Kidney capillary endothelial cell (primary cell): Measurements from ENCODE around the gene SOX18.

Experiments used
- DNase-seq: peaks from one replicate; pipeline ENCODE4 v3.0.0-alpha.2; 2018; ENCODE audit warnings: low spot score

Gene SOX18

DNA sequence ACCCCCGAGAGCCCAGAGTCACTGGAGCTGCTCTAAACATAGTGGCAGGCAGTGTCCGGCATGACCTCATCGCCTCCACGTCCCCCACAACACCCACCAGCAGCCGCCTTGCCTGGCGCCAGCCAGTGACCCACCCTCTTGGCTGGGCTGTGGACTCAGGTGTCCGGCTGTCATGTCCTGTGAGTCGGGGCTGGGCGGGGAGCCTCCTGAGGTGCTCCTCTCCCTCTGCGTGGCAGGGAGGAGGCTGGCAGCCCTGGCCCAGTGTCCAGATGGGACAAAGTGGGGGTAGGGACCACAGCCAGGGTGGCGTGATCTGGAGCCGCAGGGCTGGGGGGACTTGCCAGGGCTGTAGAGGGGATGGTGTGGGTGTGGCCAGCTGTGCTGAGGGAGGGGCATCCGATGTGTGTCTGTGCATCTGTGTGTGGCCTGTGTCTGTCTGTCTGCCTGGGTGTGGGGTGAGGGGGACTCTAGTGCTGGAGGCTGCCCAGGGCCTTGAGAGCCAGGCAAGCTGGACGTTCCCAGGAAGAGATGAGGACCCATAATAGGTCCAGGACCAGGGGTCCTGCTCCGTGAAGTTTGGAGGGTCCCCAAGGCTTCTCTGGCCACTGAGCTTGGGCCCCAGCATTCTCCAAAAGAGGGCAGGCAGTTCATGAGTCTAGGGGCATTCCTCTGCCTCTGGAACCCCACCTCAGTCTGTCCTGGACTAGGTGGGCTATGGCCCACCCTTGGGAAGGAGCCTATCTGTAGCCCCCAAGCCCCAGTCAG lies 2.3 kb upstream of the SOX18 start:
- peak; percentile 93 for DNase-seq

DNA sequence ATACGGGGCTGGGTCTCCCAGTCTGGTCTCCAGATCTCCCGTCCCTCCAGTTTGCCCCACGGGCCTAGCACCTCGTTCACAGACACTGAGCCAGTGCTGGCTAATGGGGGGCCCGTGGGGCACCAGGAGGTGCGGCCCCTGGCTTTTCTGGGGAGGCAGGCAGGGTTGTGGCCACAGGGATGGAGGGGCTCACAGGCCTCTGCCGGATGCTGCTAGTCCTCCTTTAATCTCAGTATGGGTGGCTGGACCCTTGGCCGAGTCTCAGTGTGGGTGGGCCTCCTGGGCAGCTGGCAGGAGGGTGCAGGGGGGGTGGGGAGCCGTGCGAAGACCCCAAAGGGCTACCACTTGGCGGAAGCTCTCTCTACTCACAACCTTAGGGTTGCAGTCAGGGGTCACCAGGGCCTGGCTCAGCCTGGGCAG lies 1.6 kb upstream of the SOX18 start:
- no peak for DNase-seq

DNA sequence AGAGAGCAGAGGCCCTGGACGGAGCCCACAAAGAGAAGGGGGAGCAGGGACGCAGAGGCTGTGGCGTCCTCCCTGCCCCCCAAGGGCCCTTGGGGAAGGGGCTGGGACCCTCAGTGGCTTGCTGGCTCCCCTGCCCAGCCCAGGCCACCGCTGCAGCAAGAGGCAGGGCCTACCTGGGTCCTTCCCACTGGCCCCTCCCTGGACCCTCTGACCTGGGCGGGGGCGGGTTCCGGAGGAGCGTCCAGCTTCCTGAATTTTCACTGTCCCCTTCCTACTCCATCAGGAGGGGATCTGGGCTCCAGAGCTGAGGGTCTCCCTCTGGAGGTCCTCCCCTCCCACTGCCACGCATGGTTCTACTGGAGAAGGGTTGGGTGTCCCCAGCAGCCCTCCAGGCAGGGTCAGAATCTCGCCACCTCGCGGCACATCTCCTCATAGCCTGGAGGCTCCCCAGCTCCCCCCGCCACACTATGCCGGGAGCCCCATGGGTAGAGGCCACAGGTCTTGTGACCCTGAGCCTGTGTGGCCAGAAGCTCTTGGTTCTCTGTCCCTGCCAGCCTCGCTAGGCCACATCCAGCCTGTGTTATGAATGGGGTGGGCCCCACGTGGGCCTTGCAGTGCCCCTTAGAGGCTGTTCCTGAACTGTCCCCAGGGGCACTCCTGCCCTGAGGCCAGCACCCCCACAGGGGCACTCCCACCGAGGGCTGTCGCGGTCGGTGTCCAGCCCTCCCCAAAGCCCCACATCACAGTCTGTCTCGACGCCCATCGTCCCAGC lies 1.0 kb upstream of the SOX18 start:
- DNase-seq = no peak

DNA sequence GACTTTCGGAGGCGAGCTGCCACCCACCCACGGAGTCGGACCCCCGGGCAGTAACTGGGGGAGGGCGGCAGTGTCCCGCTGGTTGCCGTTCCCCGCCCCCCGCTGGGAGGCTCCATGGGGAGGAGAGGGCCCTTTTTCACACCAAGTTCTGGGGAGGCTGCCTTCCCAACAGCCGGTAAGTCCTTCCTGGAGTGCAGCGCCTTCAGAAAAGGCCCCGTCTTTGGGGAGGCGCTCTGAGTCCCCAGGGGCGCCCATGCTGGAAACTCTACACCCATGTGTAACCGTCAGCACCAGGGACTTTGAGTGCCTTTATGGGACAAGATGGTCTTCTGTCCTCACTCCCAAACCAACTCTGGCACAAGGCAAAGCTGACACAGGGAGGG lies 430 bp upstream of the SOX18 start:
- DNase-seq = no peak

DNA sequence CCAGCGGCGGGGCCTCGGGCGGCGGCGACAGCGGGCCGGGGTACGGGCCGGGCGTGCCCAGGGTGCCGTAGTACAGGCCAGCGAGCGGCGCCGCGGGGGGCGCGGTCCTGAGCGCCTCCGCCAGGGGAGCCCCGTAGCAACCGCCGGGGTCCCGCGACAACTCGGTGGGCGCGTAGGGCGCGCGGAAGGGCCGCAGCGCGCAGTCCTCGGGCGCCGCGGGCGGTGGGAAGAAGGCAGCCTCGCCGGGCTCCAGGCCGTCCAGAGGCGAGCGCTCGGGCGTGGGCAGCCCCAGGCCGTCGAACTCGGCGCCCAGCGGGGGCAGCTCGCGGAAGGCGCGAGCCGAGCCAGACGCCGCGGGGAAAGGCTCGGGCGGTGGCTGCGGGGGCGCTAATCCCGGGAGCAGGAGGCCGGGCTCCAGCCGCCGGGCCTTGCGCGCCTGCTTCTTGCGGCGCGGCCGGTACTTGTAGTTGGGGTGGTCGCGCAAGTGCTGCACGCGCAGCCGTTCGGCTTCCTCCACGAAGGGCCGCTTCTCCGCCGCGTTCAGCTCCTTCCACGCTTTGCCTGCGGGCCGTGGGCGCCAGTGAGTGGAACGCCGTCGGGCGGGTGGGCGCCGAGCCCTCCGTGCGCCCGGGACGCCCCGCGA lies 916 bp downstream of the SOX18 start:
- DNase-seq = no peak

DNA sequence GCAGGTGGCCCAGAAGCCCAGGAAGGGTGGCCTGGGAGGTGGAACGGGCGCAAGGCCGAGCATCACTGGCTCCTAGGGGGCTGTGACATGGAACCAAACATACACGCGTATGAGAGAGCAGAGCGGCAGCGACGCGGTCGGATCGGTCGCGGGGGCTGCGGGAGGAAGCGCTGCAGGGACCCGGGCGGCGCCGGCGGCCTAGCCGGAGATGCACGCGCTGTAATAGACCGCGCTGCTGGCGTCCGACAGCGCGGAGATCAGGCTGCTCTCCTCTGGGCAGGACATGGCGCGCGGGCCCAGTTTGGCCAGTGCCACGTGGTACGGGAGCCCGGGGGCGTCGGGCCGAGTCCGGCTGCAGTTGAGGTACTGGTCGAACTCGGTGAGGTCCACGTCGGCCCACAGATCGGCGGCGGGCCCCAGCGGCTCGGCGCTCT lies 1.5 kb downstream of the SOX18 start:
- no peak for DNase-seq

DNA sequence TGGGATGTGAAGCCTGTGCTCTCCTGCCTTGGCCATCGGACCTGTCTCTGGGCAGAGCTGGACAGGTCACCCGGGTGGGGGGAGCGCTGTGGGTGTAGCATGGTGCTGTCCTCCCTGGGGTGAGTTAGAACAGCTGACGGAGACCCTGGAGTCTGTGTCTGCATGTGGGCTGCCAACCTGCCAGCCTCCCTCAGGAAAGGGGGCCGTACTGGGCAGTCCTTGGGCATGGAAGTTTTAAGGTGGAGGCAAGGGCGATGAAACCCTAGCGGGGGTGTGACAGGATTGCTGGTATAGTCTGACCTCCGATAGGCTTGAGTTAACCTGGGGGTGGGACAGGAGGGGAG lies 2.4 kb downstream of the SOX18 start:
- no peak for DNase-seq

DNA sequence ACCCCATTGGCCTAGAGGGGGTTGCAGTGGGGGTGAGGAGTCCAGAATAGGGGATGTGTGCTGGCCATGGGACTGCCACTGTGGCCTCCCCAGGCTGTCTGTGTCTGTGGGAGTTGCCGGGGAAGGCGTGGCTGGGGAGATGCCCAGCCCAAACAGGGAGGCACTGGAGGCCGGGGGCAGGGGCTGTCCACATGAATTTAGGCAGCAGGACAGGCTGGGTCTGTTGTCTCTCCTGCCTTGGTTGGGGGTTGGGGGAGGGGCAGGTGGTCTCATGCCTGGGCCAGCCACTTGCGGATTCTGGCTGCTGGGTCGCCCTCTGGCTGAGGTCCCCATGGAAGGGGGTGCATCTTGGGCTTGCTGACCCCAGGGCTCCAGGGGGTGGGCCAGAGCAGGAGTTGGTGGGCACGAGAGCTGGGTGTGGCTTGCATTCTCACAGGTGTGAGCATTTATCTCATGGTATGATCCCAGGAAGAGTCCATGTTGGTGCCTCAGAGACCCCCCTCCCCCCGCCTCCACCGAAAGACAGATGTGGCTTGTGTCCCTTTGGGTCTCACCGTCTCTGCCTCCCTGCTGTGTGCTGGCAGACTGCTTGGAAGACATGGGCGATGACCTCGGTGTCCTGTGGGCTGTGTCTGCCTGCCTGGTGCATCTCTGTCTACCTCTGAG lies 4.0 kb downstream of the SOX18 start:
- peak; percentile 76 for DNase-seq

DNA sequence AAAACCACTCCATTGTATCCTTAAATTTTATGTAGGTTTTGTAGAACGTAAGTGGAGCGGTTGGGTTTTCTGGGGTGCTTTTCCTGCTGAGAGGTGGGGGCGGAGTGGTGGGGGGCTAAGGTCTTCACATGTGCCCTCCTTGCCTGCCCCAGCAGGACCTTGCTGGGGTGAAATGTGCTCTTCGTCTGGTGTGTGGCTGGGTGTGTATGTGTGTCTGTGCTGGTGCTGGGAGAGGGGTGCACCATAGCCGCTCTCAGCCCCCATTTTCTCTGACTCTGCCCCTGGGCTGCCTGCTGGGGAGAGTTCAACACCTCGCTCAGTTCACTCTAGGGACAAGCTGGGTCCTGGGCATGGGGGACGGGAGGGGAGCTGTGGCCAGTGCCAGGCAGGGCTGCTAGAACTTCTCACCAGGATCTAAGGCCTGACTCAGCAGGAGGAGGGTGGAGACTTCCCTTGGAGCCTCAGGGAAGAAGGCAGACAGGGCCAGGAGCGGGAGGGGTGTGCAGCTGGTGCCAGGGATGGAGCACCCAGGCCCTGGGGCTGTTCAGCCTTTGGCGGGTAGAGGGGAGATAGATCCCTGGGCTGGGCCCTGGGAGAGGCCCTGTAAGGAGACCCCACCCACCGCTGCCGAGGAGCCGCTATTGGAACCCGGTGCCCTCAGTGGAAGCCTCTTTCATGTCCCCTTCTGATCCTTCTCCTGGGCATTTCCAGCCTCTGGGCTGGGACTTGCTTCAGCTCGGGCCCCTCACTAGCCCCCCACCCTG lies 4.8 kb downstream of the SOX18 start:
- DNase-seq = peak; percentile 87

DNA sequence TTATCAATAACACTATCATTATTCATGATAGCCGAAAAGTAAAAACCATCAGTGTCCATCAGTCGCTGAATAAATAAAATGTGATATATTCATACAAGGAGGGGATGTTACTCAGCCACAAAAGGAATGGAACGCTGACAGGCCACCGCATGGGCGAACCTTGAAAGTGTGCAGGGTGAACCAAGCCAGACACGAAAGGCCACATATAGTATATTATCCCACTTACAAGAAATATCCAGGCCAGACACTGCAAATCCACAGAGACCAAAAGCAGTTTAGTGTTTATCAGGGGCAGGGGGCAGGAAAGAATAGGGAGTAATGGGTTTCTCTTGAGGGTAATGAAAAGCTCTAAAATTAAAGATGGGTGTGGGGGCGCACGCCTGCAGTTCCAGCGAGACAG lies 5.7 kb downstream of the SOX18 start:
- DNase-seq = no peak

DNA sequence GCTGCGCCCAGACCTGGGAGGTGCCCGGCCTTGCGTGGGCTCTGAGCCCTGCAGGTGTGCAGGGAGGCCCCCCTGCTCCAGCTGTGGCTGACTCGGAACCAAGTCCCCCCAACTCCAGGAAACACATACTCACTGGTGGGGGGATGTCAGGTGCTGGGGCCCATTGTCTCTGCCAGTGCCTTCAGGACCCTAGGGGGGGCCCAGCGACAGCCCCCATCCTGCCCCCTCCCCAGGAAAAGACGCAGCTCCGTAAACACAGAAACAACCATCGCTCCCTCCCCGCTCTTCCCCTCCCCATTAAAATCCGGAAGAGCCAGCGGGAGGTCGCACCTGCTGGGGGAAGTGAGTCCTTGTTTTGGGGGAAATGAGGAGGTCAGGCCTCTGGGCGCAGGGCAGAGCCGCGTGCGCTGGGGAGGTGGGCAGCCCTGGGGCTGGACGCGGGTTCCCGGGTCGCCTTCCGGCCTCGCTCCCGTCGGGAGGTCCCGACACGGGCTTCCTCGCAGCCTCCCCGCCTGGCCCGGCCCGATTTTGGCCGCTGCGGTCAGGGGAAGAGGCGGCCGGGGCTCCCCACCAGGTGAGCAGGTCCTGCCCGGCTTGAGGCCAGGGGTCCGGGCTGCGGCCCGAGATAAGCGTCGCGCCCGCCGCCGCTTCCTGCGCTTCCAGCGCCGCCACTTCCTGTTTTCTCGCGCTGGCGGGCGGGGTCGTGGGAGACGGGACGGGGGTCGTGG lies 7.2 kb downstream of the SOX18 start:
- DNase-seq = no peak

DNA sequence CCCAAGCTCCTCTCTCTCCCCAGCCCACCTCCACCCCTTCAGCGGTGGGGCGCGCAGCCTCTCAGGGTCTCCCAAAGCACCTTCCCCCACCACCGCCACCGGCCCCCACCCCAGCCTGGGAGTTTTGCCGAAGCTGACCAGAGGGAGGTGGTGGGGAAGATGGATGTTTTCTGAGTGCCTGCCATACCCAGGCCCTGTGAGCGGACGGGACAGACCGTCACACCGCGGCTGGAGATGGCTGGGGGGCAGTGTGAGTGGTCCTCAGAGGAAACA lies 7.7 kb downstream of the SOX18 start:
- no peak for DNase-seq

DNA sequence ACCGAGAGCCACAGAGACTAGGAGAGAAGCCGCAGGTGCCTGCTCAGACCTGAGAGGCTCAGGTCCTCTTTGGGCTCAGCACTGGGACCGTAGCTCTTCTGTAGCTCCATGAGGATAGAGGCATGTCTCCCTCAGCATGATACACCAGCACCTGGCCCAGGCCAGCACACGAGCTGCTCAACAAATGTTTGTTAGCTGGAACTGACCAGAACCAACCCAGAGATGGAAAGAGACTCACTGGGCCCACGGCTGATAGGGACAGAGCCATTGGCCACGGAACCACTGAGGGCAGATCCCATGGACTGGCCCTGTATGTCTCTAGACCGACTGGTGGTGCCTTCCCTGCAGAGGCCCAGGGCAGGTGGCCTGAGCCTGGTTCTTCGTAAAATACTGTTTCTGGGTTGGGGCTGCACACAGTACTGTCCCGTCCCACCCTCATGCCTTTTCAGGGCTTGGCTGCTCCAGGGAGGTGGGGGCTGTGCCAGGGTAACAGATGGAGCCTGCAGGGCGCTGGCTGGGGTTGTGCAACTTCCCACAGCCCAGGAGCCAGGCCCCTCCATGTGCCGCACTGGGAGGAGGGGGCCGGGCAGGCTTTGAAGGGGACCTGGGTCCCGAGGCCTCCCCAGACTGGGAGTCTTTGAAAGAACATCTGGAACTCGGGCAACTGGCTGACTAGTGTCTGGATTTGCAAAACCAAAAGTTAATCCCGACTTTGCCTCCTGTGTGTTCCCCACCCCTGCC lies 8.2 kb downstream of the SOX18 start:
- DNase-seq = no peak

DNA sequence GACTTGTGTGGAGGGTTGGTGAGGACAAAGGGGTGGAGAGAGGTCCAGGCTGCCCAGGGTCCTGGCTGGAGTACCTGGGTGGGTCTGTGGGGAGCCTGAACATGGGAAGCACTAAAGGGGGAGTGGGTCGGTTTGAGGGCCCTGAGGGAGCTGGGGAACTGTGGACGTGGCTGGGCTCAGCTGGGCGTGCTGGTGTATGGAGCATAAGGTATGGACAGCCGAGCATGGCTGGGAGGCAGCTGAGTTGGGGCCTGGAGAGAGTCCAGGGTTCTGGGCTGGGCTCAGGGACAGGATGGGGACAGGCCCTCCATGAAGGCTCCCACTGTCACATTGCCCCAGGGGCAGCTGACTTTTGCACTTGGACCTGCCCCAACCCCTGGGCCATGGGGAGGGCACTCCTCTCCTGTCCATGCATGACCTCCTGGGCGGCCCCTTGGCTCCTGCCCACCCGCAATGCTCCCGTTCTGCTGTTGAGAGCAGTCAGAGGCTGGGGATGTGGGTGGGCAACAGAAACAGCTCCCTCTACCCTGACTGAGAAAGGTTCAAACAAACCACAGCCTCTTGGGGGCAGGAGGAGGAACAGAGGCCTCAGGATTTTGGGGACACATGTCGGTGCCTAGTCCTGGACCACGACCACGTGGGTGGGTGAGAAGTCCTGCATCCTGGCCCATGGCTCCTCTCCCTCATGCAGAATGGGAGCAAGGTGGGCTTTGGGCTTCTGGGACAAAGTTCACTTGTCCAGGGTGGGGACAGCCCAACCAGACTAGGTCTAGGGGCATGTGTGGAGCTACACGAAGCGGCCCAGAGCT lies 9.0 kb downstream of the SOX18 start:
- no peak for DNase-seq

DNA sequence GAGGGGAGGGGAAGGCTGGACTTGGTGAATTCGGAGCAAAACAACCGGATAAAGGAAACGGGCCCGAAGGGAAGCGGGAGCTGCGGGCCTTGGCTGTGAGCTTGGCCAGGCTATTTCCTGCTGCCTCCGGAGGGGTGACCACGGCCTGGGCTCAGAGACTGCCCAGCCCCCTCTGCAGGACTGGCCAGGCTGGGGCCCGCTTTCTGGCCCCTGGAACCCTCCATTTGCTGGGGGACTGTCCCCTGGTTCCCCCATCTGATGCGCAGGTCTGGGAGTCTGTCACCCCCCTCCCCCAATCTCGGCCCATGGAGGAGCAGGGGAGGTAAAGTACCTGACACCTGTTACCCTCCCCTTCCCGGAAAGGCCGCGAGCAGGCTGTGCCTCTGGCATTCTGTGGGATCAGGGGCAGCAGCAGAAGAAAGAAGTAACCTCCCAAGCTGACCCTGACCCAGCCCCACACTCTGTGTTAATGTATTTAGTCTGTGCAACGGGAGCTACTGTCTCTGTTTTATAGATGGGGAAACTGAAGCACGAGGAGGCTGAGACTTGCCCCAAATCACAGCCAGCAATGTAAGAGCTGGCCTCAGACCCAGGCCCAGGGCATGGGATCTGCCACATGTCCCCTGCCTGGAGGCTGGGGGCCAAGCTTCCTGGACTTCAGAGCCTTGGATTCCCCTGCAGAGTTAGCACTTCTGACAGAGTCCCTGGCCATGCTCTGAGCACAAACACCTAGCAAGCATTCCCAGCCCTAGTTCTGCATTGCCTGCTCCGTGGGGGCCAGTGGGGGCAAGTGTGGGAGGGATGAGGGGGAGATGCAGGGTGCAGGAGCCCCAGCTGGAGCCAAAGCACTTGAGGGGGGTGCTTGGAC lies 9.9 kb downstream of the SOX18 start:
- no peak for DNase-seq

DNA sequence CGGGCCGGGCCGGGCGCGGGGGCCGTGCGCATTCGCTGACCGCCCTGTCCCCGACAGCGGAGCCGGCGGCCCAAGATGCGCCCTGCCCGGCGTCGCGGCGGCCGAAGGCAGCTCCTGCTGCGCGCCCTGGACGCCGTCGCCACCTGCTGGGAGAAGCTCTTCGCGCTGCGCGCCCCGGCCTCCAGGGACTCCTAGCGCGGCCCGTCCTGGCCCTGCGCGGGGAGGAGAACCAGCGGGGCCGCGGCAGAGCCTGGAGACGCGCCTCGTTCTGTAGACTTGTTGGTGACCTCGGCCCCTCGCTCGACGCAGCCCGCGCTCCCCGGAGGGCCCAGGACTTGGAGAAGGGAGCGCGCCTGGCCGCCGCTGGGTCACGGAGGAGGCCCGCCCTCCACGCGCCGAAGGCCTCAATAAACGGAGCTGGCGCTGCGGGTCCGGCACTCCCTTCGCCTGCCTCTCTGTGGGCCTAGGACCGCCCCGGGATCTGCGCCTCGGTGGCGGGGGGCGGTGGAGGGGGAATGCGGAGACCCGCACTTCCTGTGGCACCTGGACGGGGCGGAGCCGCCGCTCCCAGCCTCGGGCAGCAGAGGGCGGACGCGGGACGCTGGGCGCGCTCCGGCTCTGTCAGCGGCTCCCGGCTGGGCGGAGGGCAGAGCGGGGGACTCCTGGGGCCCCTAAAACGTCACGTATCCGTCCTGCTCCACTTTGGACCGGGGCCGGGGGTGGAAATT lies 10.7 kb downstream of the SOX18 start:
- DNase-seq = peak; percentile 85

DNA sequence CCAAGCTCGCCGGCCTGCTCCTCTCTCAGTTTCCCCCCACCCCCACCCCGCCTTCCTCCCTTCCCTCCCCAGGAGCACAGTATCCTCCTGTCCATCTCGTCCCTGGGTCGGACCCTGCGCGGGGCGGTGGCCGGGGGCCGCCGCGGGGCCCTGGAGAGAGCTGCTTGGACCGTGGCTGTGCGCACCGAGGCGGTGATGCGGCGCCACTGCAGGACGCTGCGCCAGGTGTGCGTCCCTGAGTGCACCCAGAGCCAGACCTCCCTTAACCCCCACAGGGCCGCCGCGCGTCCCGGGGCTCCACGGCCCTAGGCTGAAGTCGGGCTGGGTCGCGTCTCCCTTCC lies 11.2 kb downstream of the SOX18 start:
- no peak for DNase-seq

DNA sequence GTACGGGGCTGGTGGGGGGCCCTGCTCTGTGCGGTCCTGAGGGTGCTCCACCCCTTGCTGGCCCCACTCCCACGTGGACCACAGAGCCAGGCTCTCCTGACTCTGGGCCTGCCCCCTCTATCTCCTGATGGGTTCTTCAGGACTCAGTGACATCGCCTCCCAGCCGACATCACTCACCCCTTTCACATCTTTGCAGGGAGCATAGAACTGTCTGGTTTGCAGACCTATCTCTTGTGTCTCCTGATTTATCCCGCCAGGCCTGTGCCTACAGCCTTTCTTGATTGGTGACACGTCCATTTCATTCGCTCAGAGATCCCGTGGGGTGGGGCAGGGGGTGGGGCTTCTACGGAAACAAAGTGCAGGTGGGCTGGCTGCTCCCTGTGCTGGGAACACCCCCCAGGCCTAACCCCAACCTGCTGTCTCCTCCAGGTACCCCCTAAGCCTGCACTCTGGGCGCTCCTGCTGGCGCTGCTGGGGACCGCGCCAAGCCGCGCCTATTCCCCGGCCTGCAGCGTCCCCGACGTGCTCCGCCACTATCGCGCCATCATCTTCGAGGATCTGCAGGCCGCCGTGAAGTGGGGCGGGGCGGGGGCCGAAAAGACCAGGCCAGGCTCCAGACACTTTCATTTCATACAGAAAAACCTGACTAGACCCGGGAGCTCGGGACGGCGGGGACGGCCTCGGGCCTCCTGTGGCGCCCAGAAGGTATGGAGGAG lies 11.8 kb downstream of the SOX18 start:
- no peak for DNase-seq
